OCI-LY7 (cell line): ENCODE data around the gene DCDC2C. TPM values are rescaled to one million over a fixed set of nuclear protein-coding genes. Genes with fewer than 3 reads are reported as not detected.

Experiments
- BruUV-seq: library from RNA; stranded (reverse); fragments of 400-500 nt; replicated peaks from 2 replicates; lab custom pipeline; 2021; lab: Mats Ljungman, UMichigan
- CTCF ChIA-PET: fragments of 300-600 bp; sonication (Branson Sonifier 250); formaldehyde crosslinking; loops from one replicate; lab custom pipeline; 2022; ENCODE audit warnings: antibody characterized with exemption; ENCODE audit not compliant: unreplicated experiment; lab: Charles Lee
- POLR2A ChIA-PET: fragments of 300-600 bp; sonication (Branson Sonifier 250); formaldehyde crosslinking; loops from one replicate; lab custom pipeline; 2022; ENCODE audit warnings: antibody characterized with exemption; lab: Charles Lee
- DNase-seq: peaks from one replicate; pipeline ENCODE4 v3.0.0-alpha.2; 2015; ENCODE audit warnings: low spot score
- H2AFZ ChIP-seq: fragments of 200-600 bp; sonication (generic), shearing (Covaris generic); 2 replicates; pipeline ENCODE4 v1.6.1; 2014; ENCODE audit warnings: mild to moderate bottlenecking, antibody characterized with exemption, low read length, moderate library complexity
- H3K27ac ChIP-seq: fragments of 200-600 bp; sonication (generic); 2 replicates; pipeline ENCODE4 v1.5.1; 2014; ENCODE audit warnings: mixed run types, low read depth, mild to moderate bottlenecking, moderate library complexity, low read length, inconsistent platforms; ENCODE audit not compliant: poor library complexity, severe bottlenecking
- H3K36me3 ChIP-seq: fragments of 200-600 bp; sonication (generic); 2 replicates; pipeline ENCODE4 v1.6.1; 2014; ENCODE audit warnings: mild to moderate bottlenecking, antibody characterized with exemption, low read length, moderate library complexity, mixed read lengths; ENCODE audit not compliant: insufficient read depth
- H3K4me1 ChIP-seq: fragments of 200-600 bp; sonication (generic); 2 replicates; pipeline ENCODE4 v1.5.1; 2014; ENCODE audit warnings: mild to moderate bottlenecking, low read length; ENCODE audit not compliant: insufficient read depth, poor library complexity, severe bottlenecking
- H3K4me2 ChIP-seq: fragments of 200-600 bp; sonication (generic); 2 replicates; pipeline ENCODE4 v1.6.1; 2014; ENCODE audit warnings: mild to moderate bottlenecking, low read length
- H3K4me3 ChIP-seq: fragments of 200-600 bp; sonication (generic); 2 replicates; pipeline ENCODE4 v1.5.1; 2014; ENCODE audit warnings: mild to moderate bottlenecking, low read depth, low read length; ENCODE audit not compliant: poor library complexity, severe bottlenecking
- H3K79me2 ChIP-seq: fragments of 200-600 bp; sonication (generic); 2 replicates; pipeline ENCODE4 v1.6.1; 2016; ENCODE audit warnings: low read depth, mild to moderate bottlenecking, low read length, moderate library complexity, mixed read lengths; ENCODE audit not compliant: insufficient read depth
- H3K9me2 ChIP-seq: fragments of 200-600 bp; sonication (generic); 2 replicates; pipeline ENCODE4 v1.6.1; 2016; ENCODE audit warnings: mild to moderate bottlenecking, low read length, mixed read lengths; ENCODE audit not compliant: insufficient read depth
- H3K9me3 ChIP-seq: fragments of 200-600 bp; sonication (generic); 2 replicates; pipeline ENCODE4 v1.6.1; 2014; ENCODE audit warnings: mild to moderate bottlenecking, mixed run types, low read length, mixed read lengths
- H4K20me1 ChIP-seq: fragments of 200-600 bp; sonication (generic); 2 replicates; pipeline ENCODE4 v1.6.1; 2014; ENCODE audit warnings: mild to moderate bottlenecking, antibody characterized with exemption, low read length, moderate library complexity, mixed read lengths; ENCODE audit not compliant: insufficient read depth
- EZH2phosphoT487 ChIP-seq: fragments of 200-600 bp; sonication (generic); IDR thresholded peaks from 2 replicates; pipeline ENCODE4 v1.6.1; 2018; ENCODE audit warnings: low read depth, borderline replicate concordance, mild to moderate bottlenecking, mixed run types, antibody characterized with exemption, low read length, moderate library complexity, mixed read lengths
- intact Hi-C: fragments of 100-400 bp; cut with micrococcal nuclease; formaldehyde crosslinking; loops from one replicate; pipeline ENCODE4 v1.10.0; 2022; ENCODE audit not compliant: unreplicated experiment
- total RNA-seq, 2 experiments: library from RNA; depleted of rRNA in 1 of 2; stranded (reverse); fragments of >200 nt in 1 of 2; shearing (Covaris generic) in 1 of 2; gene quantifications; 2 replicates each; pipeline ENCODE4 v1.2.3, GENCODE V29; 2014 to 2022
- TF ChIP-seq, protein P1 (sequence below): fragments of 200-600 bp; sonication (generic); conservative IDR thresholded peaks from 2 replicates; pipeline ENCODE4 v1.5.1; 2014; ENCODE audit warnings: mild to moderate bottlenecking, antibody characterized with exemption, low read length, moderate library complexity, mixed read lengths

The DCDC2C gene
- total RNA-seq, 2 experiments from 2014 or later: not detected

DNA sequence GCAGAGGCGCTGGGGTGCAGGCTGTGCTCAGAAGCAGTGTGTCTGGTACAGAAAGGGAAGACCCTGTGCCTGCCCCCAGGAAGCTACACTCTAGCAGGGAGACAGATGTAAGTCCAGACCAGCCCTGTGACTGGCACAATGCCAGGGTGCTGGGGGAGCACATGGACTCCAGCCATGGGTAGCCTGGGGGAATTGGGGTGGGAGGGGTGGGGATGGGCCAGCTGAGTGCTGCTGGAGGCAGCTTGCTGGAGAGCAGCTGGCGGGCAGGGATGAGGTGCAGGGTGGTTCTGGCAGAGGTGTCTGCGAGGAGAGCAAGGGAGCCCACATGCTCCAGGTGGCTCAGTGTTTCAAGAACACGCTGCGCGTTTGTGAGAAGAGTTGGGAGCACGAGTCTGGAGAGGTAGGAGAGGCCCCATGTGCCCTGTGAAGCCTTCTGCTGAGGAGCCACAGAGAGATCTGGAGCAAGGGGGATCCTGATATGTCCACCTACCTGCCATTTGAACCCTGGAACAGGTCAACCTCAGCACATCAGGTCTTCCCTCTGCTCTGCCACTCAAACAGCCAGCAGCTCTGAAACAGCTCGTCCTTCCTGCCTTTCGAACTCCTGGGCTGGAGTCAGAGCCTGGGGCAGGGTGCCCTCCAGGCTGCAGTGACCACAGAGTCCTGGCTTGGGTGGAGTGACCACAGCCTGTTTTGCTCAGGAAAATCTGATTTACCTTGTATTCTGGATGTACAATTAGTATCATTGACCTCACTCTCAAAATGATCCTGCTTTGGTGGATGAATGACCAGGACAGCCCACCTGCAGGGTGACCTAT is 30.3 kb upstream of the DCDC2C start:
- ChIA-PET POLR2A (interaction anchor here (0.6 kb wide), 1 partner anchor 689 kb away, joined by 3 read pairs; no protein-coding TSS in a partner anchor), CTCF (no interaction called here)
- H3K9me3 ChIP-seq: no peaks in the 10 kb centered on the region
- H3K4me3 ChIP-seq: no peak overlapping the region
- BruUV-seq: no TSS peak
- intact Hi-C loops: no loop called here
- H2AFZ ChIP-seq: no peak overlapping the region
- no peaks in the 10 kb centered on the region for H3K9me2 ChIP-seq
- TF ChIP-seq, protein P1, sequence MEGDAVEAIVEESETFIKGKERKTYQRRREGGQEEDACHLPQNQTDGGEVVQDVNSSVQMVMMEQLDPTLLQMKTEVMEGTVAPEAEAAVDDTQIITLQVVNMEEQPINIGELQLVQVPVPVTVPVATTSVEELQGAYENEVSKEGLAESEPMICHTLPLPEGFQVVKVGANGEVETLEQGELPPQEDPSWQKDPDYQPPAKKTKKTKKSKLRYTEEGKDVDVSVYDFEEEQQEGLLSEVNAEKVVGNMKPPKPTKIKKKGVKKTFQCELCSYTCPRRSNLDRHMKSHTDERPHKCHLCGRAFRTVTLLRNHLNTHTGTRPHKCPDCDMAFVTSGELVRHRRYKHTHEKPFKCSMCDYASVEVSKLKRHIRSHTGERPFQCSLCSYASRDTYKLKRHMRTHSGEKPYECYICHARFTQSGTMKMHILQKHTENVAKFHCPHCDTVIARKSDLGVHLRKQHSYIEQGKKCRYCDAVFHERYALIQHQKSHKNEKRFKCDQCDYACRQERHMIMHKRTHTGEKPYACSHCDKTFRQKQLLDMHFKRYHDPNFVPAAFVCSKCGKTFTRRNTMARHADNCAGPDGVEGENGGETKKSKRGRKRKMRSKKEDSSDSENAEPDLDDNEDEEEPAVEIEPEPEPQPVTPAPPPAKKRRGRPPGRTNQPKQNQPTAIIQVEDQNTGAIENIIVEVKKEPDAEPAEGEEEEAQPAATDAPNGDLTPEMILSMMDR: no peak
- TF ChIP-seq EZH2phosphoT487: no peak
- H3K27ac ChIP-seq: no peak overlapping the region
- no peak overlapping the region for H3K4me2 ChIP-seq
- no peaks in the 10 kb centered on the region for H3K79me2 ChIP-seq
- H3K4me1 ChIP-seq: no peaks in the 10 kb centered on the region
- DNase-seq: no peak
- no peaks in the 10 kb centered on the region for H3K36me3 ChIP-seq
- no peaks in the 10 kb centered on the region for H4K20me1 ChIP-seq

DNA sequence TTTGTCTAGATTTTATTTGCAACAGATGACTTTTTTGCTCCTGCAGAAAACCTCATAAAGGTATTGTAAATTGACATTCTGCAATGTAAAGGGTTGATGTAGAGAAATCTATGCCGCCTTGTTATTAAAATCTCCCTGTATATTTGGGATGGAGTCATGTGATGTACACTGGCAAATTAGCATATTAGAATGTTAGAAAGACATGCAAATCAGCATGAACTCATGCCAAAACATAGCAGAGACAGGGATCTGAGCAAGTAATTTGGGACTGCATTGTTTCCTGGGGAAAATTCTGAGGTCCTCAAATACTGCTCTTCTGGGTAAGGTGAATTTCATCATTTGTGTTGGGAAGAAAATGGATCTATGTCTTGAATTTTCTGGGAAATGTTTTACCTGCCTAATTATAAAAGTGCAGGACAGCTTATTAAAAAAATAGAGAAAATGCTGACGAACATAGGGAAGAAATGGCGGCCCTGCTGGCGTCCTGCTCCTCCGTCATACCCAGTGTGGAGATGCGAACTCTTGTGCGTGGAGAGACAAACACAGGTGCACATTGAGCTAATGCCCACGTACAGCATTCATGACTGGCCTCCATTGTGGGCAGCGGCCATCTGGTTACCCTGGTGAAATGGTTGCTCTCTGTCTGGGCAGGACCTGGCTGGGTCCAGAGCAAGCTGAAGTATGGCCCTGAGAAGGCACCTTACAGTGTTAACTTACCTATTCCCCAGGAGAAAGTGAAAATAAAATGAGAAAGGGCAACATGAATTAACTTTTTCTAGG is 29.1 kb upstream of the DCDC2C start:
- no peak for DNase-seq
- no peaks in the 10 kb centered on the region for H3K9me3 ChIP-seq

More for the DNA sequence above, 29.1 kb upstream of the DCDC2C start:
- POLR2A ChIA-PET: no interaction called here
- no peaks in the 10 kb centered on the region for H3K79me2 ChIP-seq
- BruUV-seq: no TSS peak
- H2AFZ ChIP-seq: no peak overlapping the region
- H4K20me1 ChIP-seq: no peaks in the 10 kb centered on the region
- CTCF ChIA-PET: no interaction called here
- no peak overlapping the region for H3K4me2 ChIP-seq
- H3K27ac ChIP-seq: no peak overlapping the region
- H3K9me2 ChIP-seq: no peaks in the 10 kb centered on the region
- intact Hi-C loops: no loop called here
- no peaks in the 10 kb centered on the region for H3K36me3 ChIP-seq
- TF ChIP-seq, protein P1: no peak
- no peak for TF ChIP-seq EZH2phosphoT487
- no peak overlapping the region for H3K4me3 ChIP-seq
- H3K4me1 ChIP-seq: no peaks in the 10 kb centered on the region
